Stomach (tissue), 19 donors: Measurements from ENCODE around the gene ZNF692. TPM values are rescaled to one million over a fixed set of nuclear protein-coding genes. Genes with fewer than 3 reads are reported as not detected.

Source experiments
- DNase-seq, 2 donors: peaks; one replicate each; pipeline versions ENCODE4 v3.0.0 to v3.0.0-alpha.2; 2013 to 2019
- H3K27ac ChIP-seq, 5 donors: fragments of 200-600 bp in 4 of 5; sonication (generic) in 4 of 5; one replicate each; pipeline ENCODE4 v1.5.1; 2013 to 2019; ENCODE audit warnings: mild to moderate bottlenecking in 1 of 5, moderate library complexity in 1 of 5
- H3K27me3 ChIP-seq, 3 donors: fragments of 200-600 bp; sonication (generic); one replicate each; pipeline ENCODE4 v1.5.1; 2017 to 2019; ENCODE audit warnings: mixed run types in 1 of 3
- H3K36me3 ChIP-seq, 4 donors: fragments of 200-600 bp; sonication (generic); 1 replicate in 3 of 4; 2 replicates in 1 of 4; pipeline ENCODE4 v1.5.1; 2016 to 2019
- H3K4me1 ChIP-seq, 4 donors: fragments of 200-600 bp; sonication (generic); one replicate each; pipeline ENCODE4 v1.5.1; 2016 to 2019
- H3K4me3 ChIP-seq, 4 donors: fragments of 200-600 bp; sonication (generic) in 3 of 4; one replicate each; pipeline ENCODE4 v1.5.1; 2016 to 2019; ENCODE audit warnings: mild to moderate bottlenecking in 1 of 4
- H3K9me3 ChIP-seq, 4 donors: fragments of 200-600 bp; sonication (generic); one replicate each; pipeline ENCODE4 v1.5.1; 2016 to 2019
- EP300 ChIP-seq: sonication (generic); formaldehyde crosslinking; IDR thresholded peaks from one replicate; pipeline ENCODE4 v1.6.1; 2017; ENCODE audit warnings: antibody characterized with exemption
- POLR2A ChIP-seq, 4 donors: fragments of 450-650 bp; IDR thresholded peaks; one replicate each; pipeline ENCODE4 v1.6.1; 2016; ENCODE audit warnings: antibody characterized with exemption in 4 of 4, control low read depth in 2 of 4, mild to moderate bottlenecking in 1 of 4, moderate library complexity in 1 of 4
- POLR2AphosphoS5 ChIP-seq, 3 donors: sonication (generic); formaldehyde crosslinking; IDR thresholded peaks; one replicate each; pipeline ENCODE4 v1.6.1; 2016; ENCODE audit warnings: antibody characterized with exemption in 3 of 3
- WGBS, 5 donors: extraction: QIAGEN DNeasy Blood & Tissue Kit in 3 of 5; methylation state at CpG; one replicate each; pipeline versions ENCODE4 v1.1.5 to v1.1.7; 2013 to 2018; 5-methylcytosine and 5-hydroxymethylcytosine counted together
- intact Hi-C: fragments of 100-400 bp; cut with DNase I; formaldehyde crosslinking; loops from one replicate; pipeline ENCODE4 v1.15.1; 2023; ENCODE audit warnings: low total_unique reads
- long read RNA-seq, 10 donors: transcript quantifications; one replicate each; lab custom pipeline, GENCODE V29; 2026
- polyA plus RNA-seq, 3 donors: library from polyadenylated mRNA; stranded (reverse); fragments of 200-250 nt; gene quantifications; one replicate each; pipeline ENCODE4 v1.2.3, GENCODE V29; 2013
- total RNA-seq, 5 donors: library from RNA; depleted of rRNA; stranded (reverse); fragments of >200 nt; gene quantifications; one replicate each; pipeline versions ENCODE4 v1.1.0 to v1.2.3, GENCODE V29; 2014 to 2016
- TF ChIP-seq, protein P1 (sequence below), 7 experiments: fragments of 450-650 bp in 4 of 7; fragments of 200-600 bp in 3 of 7; sonication (generic) in 3 of 7; IDR thresholded peaks; one replicate each; pipeline ENCODE4 v1.5.1; 2016 to 2019; ENCODE audit warnings: antibody characterized with exemption in 7 of 7, control low read depth in 2 of 7, mild to moderate bottlenecking in 1 of 7
- donor health status: healthy with polysubstance abuse.
- donor health status: Bipolar disorder and iron deficiency.
- donor health status: healthy.

ZNF692 gene
- total RNA-seq, result 100 to 1,000 TPM in 2 of 5 donors, 10 to 100 TPM in 2, 1 to 10 TPM in 1; 8.4 to 120 (median 87.5) TPM
- 10 to 100 TPM; 28.4 to 98.0 (median 44.9) TPM for polyA plus RNA-seq
- long read RNA-seq, donor 1, result 0 reads
- long read RNA-seq, donor 2, partial matches to known transcripts, result 0 of 2 reads
- long read RNA-seq, donor 2, other reads (novel, unspliced or antisense), result 0 of 2 reads
- long read RNA-seq, donor 3, partial matches to known transcripts, result 0 of 2 reads
- long read RNA-seq, donor 3, other reads (novel, unspliced or antisense), result 0 of 2 reads
- long read RNA-seq, donor 4, result 0 reads
- long read RNA-seq, donor 5, partial matches to known transcripts, result 0 of 4 reads
- long read RNA-seq, donor 5, other reads (novel, unspliced or antisense), result 0 of 4 reads
- long read RNA-seq, donor 6, result 0 reads
- long read RNA-seq, donor 7, partial matches to known transcripts, result 0 of 1 reads
- long read RNA-seq, donor 7, other reads (novel, unspliced or antisense), result 0 of 1 reads
- long read RNA-seq, donor 8, partial matches to known transcripts, result 0 of 6 reads
- long read RNA-seq, donor 8, other reads (novel, unspliced or antisense), result 0 of 6 reads
- long read RNA-seq, donor 9, partial matches to known transcripts, result 0 of 1 reads
- long read RNA-seq, donor 9, other reads (novel, unspliced or antisense), result 0 of 1 reads
- long read RNA-seq, donor 10, partial matches to known transcripts, result 0 of 2 reads
- long read RNA-seq, donor 10, other reads (novel, unspliced or antisense), result 0 of 2 reads

GRCh38 chr1:248858891-248859889 is at the start of gene ZNF692:
Gene ZNF692, minus strand, starts transcription at chr1:248859085. Its CDS starts 776 bp downstream, at chr1:248858309.
- H3K9me3 ChIP-seq, result no peaks in the 10 kb centered on the region
- H3K27ac ChIP-seq, result peak within 1 kb of the TSS; percentile 88 to 94 (median 93)
- H3K36me3 ChIP-seq, result peaks cover 3 to 15% (median 13%) of the 10 kb centered on the region in 4 donors
- DNase-seq, result peak; percentile 98 to 99
- H3K27me3 ChIP-seq, result no peaks in the 10 kb centered on the region
- TF ChIP-seq EP300, result no peak
- peak in 1 of 4 donors; percentile 50 for TF ChIP-seq POLR2A (IDR thresholded peaks at IDR 0.05)
- TF ChIP-seq POLR2AphosphoS5 (IDR thresholded peaks at IDR 0.05), result peak; percentile 80 to 95 (median 91)
- WGBS, 5 donors, result 5 to 28% (median 7%) methylated on average over 20 to 62 of the region's 62 CpGs
- intact Hi-C loops, result no loop called here
- peaks cover 24 to 44% (median 37%) of the 10 kb centered on the region in 4 donors for H3K4me1 ChIP-seq
- H3K4me3 ChIP-seq, result peak within 1 kb of the TSS; percentile 54 to 69 (median 58)

DNA sequence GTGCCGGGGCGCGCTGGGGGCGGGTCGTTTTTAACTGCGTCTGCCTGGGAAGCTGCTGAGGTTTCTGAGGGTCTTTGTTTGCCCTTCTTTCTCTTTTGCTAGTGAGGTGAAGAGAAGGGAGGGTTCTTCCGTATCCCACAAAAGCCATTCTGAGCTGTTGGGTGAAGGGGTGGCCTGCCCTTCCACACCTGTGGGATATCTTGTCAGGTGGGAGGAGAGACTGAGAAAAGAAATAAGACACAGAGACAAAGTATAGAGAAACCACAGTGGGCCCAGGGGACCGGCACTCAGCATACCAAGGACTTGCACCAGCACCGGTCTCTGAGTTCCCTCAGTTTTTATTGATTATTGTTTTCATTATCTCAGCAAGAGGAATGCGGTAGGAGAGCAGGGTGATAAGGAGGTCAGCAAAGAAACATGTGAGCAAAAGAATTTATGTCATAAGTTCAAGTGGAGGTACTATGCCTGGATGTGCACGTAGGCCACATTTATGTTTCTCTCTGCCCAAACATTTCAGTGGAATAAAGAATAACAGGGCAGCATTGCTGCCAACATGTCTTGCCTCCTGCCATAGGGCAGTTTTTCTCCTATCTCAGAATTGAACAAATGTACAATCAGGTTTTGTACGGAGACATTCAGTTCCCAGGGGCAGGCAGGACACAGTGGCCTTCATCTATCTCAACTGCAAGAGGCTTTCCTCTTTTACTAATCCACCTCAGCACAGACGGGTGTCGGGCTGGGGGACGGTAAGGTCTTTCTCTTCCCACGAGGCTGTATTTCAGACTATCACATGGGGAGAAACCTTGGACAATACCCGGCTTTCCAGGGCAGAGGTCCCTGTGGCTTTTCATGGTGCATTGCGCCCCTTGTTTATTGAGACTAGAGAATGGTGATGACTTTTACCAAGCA is 48.1 kb upstream of the ZNF692 start:
- Histone ChIP-seq H3K4me1 (peaks cover 11 to 33% (median 18%) of the 10 kb centered on the region in 4 donors), H3K4me3 (peak overlapping the region; percentile 57 to 75 (median 62)), H3K27ac (peak overlapping the region; percentile 88 to 97 (median 93)), H3K36me3 (peaks cover 0 to 5% (median 0%) of the 10 kb centered on the region in 4 donors), H3K9me3 (no peaks in the 10 kb centered on the region), H3K27me3 (no peaks in the 10 kb centered on the region)
- WGBS, 5 donors, result 13 to 25% (median 16%) methylated on average over 13 to 18 of the region's 18 CpGs
- DNase-seq, result peak in 1 of 2 donors; percentile 65
- intact Hi-C loops, result no loop called here
- TF ChIP-seq POLR2AphosphoS5 (IDR thresholded peaks at IDR 0.05) (no peak), POLR2A (IDR thresholded peaks at IDR 0.05) (no peak), EP300 (no peak)
- TF ChIP-seq, protein P1, sequence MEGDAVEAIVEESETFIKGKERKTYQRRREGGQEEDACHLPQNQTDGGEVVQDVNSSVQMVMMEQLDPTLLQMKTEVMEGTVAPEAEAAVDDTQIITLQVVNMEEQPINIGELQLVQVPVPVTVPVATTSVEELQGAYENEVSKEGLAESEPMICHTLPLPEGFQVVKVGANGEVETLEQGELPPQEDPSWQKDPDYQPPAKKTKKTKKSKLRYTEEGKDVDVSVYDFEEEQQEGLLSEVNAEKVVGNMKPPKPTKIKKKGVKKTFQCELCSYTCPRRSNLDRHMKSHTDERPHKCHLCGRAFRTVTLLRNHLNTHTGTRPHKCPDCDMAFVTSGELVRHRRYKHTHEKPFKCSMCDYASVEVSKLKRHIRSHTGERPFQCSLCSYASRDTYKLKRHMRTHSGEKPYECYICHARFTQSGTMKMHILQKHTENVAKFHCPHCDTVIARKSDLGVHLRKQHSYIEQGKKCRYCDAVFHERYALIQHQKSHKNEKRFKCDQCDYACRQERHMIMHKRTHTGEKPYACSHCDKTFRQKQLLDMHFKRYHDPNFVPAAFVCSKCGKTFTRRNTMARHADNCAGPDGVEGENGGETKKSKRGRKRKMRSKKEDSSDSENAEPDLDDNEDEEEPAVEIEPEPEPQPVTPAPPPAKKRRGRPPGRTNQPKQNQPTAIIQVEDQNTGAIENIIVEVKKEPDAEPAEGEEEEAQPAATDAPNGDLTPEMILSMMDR (IDR thresholded peaks at IDR 0.05), result no peak

DNA sequence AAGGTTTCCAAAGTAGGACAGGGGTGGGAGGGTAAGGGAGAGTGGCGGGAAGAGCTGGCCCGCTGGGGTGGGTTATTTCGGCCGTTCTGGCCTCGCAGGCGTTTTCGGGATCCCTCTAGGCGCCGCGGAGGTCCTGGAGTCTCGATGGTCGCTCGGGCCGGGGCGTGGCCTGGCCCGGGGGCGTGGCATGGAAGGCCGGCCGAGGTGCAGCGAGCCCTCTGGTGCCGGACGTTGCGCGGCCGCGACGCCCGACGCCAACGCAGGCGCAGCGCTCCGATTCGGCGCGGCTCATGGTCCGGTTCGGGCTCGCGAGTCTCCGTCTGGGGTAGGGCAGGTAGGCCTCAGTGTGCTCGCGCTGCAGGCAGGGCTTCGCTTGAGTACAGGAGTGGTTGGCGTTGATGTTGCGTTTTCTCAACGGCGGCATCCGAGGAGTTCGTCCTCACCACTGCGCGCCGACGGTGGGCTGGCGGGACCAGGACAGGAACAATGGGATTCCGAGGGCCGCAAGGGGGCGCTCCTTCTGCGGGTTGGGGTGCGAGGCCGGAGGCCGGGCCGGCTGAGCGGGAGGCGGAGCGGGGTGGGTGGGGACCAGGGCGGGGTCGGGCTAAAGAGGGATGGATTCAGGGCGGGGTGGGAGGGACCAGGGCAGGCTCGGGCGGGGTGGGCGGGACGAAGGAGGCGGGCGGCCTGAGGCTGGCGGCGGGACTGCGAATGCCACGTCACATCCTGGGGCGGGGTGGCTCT is 47.3 kb upstream of the ZNF692 start, which contains the start of gene PGBD2:
TSS of gene PGBD2 (plus strand) at position 227 of the 744 bp plus-strand sequence. CDS start 7,628 bp downstream, outside the sequence.
- Histone ChIP-seq H3K4me1 (peaks cover 11 to 33% (median 18%) of the 10 kb centered on the region in 4 donors), H3K4me3 (peak within 1 kb of the TSS; percentile 57 to 75 (median 62)), H3K9me3 (no peaks in the 10 kb centered on the region), H3K36me3 (peaks cover 0 to 5% (median 0%) of the 10 kb centered on the region in 4 donors), H3K27me3 (no peaks in the 10 kb centered on the region), H3K27ac (peak within 1 kb of the TSS; percentile 90 to 97 (median 93))
- TF ChIP-seq POLR2AphosphoS5 (IDR thresholded peaks at IDR 0.05) (peak; percentile 11 to 95 (median 94)), POLR2A (IDR thresholded peaks at IDR 0.05) (peak in 1 of 4 donors; percentile 65), EP300 (no peak)
- TF ChIP-seq, protein P1 (IDR thresholded peaks at IDR 0.05), result peak in 5 of 7 experiments; percentile 33 to 70 (median 54)
- 0 to 1% (median 1%) methylated on average over 38 to 80 of the region's 80 CpGs for WGBS, 5 donors
- intact Hi-C loops, result no loop called here
- DNase-seq, result peak; percentile 93 to 98
